NCI-H2171 (cell line): ENCODE data around the gene OR12D1.
"Not testable (repeated sequence)": the region's sequence is repeated elsewhere in the genome, so short reads cannot be mapped to it uniquely, and the experiment has no call there.

ENCODE experiments used
- DNase-seq: peaks from one replicate; lab custom pipeline; 2025; lab: John Stamatoyannopoulos, UW

The OR12D1 gene

DNA sequence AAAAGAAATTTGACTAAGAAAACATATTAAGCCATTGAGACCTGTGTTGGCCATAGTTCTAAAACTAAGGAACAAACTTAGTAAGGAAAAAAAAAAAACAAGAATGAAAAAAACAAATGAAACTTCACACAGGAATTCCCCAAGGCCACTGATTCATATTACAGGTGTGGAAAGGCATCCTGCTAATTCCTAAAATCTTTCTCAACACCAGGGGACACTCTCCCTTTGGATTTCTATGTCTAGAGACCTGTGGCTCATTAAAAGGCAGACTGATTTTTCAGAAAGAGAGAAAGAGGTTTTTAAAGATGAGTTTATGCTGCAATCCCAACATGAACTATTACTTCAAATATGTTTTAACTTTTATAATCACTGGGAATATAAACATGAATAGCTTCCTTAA is at the start of gene OR12D1:
Gene OR12D1 (plus strand): TSS at position 341 of the 400 bp plus-strand sequence.
- no peak for DNase-seq

DNA sequence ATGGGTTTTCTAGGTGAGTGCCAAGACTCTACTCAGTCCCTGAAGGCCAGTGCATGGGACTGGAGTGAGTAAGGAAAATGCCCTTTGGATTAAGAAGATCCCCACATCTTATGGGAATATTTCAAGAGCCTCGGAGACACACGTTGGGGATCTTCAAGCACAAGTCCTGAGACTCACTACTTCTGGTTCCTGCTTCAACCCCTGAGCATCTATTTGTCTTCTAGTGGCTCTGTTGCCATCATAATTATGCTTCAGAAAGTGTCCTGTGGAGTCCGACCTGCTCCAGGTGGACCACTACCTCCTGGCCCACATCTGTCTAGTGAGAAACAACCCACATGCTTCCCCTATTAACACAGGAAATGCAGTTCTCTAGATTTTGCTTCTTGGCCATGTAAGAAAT is 46.0 kb upstream of the OR12D1 start, which contains the start of gene OR5V1:
Gene OR5V1 (minus strand): TSS at position 101 of the 400 bp plus-strand sequence. CDS start 12,670 bp downstream, outside the sequence.
- DNase-seq: no peak

DNA sequence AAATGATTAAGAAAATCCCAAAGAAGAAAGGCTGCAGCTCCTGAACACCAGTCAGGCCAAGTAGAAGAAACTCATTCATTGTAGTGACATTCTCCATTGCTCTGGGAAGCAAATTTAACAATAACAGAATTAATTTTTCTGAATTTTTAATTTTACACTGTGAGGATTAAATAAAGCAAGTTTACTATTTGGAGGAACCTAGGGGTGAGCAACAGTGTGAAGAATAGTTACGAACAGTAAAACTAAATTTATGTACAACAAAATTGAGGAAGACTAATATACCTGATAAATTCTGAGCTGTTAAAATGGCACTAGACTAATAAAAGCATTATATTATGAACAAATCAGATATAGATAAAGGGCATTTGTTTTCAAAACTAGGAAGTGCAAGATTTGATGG is 39.5 kb upstream of the OR12D1 start, which contains the start of gene OR12D3:
Gene OR12D3 (minus strand): TSS at position 101 of the 400 bp plus-strand sequence. CDS start 4 bp downstream, at position 97.
- no peak for DNase-seq

DNA sequence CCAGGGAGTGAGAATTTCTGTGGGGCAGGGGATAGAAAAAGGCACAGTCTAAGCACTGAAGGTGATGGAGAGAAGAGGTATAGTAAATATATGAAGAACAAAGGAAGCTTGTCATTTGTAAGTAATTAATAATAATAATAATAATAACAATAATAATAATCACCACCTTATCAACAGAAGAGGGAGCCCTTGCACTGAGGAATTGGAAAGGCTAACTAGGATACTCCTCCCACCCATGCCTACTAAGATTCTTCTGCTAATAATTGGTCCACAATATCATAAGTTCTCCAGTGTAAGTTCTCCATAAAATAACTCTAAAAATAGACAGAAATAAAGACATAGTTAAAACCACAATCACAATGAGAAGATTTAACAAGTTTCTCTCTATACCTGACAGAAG is 38.7 kb upstream of the OR12D1 start:
- no peak for DNase-seq

DNA sequence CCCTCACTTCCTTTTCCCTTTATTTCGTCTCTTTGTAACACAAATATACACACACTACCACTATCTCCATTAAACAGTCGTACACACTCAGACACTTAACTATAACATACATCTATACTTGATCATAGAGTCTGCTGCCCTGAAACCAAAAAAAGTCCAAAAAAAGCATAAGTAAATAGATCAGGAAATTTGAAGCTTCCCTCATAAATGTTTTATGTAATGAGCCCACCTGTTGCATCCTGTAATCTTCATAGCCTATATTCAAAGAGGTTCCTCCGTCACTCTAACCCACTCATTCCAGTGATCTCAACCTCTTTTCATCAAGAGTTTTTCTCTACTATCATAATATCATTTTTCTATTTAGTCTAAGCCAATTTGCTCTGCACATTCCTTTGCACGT is 26.2 kb upstream of the OR12D1 start:
- DNase-seq: no peak

DNA sequence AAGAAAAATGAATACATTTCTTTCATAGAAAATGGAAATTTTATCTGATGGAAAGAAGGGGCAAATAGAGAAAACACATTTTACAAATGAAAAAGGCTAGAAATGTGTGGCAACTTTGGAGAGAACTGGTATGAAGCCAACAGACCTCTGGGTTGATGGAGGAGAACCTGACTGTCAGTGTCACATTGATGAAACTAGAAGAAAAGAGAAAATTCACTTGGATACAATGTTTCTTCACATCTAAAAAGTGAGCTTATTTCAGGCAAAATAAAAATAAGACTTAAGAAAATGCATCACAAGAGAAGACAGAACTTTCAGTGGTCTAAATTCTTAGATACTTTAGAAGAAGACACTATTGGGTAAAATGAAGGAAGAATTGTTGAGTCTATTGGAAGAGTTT is 19.4 kb upstream of the OR12D1 start, which contains the start of gene OR12D2:
Gene OR12D2 (plus strand): TSS at position 301 of the 400 bp plus-strand sequence. CDS start 1,069 bp downstream, outside the sequence.
- DNase-seq: no peak

DNA sequence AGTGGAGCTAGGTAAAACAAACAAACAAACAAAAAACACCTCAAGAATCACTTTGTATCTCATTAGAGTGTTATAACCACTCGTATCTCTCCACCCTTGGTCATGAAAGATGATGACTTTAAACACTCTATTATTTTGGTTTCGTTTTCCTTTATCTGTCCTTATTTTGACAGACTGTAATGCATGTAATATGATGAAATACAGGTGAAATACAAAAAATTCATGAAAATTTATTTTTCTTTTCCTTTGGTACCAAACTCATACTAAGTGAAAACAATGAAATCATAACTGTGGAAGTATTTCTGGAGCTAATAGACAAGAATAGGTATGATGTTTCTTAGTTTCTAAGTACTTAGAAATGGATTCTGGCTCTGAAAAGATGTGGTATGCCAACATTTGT is 15.2 kb upstream of the OR12D1 start:
- DNase-seq: no peak

DNA sequence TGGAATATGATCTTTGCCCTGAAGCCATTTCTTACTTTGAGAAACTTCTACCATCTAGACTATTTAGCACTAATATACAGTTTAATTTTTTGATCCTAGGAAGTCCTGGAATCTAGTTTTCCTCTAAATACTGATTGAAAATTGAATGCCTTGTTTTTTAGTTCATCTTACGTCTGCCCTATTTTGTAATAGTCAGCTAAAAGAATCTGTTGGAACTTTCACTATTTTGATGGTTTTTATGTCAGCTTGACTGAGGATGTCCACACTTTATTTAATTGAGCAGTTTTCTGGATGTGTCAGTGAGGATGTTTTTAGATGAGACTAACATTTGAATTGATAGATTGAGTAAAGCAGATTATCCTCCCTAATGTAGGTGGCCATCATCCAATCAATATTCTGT is 10.9 kb upstream of the OR12D1 start:
- DNase-seq: no peak

DNA sequence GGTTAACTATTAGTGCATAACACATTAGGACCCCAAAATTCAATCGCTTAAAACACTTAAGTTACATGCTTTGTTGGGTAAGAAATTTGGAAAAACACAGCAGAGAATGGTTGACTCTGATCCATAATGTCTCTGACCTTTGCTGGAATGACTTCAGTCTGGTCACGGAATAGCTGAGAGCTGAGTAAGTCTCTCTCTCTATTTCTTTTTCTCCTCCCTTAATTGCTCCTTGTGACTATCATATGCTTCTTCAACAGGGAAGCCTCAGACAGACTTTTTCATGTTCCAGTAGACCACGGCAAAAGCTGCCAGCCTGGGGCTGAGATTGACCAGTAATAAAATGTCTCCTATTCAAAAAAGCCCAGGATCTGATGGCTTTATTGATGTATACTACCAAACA is 4.8 kb downstream of the OR12D1 start:
- DNase-seq: no peak

DNA sequence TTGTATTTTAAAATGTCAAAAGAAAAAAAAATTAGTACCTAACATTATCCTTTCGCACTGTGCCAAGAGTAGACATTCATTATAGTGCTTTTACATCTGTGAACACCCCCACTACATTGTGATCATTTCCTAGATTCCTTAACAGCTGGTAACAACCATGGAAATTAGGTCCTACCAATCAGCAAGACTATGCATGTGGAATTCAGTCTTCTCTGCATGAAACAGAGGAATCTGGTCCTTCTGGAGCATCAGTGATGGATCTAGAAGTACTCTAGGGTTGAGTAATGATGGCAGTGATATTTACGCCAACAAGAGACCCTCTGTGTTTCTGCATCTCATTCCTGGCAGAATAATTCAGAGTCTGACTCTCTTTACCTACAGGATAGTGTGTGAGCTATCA is 9.4 kb downstream of the OR12D1 start:
- DNase-seq: no peak

DNA sequence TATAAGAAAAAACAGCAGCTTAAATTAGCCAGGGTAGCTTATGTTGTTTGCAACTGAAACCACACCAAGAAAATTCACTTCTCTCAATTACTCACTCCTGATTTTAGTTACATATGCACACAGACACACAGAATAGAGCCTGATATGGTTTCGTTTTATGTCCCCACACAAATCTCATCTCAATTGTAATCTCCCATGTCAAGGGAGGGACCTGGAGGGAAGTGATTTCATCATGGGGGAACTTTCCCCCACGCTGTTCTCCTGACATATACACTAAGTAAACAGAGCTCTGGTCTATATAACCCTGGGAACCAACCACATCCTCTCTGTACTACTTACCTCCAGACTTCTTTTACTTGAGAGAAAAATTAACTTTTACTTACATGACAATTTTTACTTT is 9.8 kb downstream of the OR12D1 start:
- no peak for DNase-seq

DNA sequence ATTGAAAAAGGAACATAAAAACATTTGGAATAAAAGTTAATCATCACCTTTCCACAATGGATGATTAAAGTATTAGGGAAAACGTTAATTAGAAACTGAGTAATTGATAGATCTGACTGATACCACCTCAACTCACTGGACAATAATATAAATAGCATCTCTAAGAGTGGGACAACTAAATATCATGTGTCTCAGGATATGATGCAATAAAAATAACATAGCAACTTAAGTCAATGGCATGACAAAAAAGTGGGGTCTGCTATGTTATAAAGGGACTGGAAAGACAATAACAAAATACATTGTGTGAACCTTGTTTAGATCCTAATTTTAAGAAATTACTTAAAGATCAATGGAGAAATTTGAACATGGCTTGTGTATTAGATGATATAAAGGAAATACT is 10.3 kb downstream of the OR12D1 start:
- no peak for DNase-seq

DNA sequence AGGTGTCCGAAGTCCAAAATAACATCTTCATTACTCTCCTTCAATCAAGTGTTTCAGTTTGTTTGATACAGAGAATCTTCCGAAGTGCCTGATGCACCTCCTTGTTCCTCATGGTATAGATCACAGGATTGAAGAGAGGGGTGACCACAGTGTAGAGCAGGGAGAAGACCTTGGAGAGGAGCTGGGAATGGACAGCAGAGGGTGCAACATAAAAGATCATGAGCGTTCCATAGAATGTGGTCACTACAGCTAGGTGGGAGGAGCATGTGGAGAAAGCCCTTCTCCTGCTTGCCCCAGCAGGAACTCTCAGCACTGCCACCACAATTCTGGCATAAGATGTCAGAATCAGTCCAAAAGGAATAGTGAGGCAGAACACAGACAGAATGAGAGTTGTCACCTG is 11.9 kb downstream of the OR12D1 start:
- DNase-seq: no peak

DNA sequence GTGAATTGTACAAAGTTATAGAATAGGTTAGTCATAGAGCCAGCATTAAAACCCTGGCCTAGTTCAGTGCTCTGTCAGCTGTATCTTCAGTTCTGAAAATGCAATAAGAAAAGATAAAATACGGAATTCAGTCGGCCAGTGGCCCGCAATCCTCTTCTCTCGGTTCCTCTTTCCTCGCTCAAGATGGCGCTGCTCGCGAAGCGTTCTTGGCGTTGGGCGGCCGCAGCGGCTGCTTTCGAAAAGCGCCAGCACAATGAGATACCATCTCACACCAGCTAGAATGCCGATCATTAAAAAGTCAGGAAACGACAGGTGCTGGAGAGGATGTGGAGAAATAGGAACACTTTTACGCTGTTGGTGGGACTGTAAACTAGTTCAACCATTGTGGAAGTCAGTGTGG is 22.0 kb downstream of the OR12D1 start:
- DNase-seq: not testable (repeated sequence)

DNA sequence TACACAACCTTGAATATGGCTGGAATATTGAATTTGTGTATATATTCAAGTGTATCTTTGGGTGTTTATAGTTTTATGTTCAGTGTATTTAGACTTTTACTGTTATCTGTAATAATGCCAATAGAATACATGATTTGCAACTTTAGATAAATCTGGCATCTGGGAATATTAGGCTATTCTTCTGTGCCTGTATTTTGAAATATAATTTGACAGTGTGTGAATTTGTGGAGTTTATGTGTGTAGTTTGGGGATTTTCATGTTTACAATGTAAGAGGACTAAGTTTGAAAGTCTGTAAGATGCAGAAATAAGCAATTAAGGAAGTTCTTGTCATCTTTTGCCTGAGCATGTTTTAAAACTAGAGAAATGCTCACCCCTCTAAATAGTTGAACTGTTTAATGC is 24.3 kb downstream of the OR12D1 start, which contains the start of gene OR10C1:
Gene OR10C1 (plus strand): TSS at position 301 of the 400 bp plus-strand sequence. CDS start 710 bp downstream, outside the sequence.
- DNase-seq: no peak

DNA sequence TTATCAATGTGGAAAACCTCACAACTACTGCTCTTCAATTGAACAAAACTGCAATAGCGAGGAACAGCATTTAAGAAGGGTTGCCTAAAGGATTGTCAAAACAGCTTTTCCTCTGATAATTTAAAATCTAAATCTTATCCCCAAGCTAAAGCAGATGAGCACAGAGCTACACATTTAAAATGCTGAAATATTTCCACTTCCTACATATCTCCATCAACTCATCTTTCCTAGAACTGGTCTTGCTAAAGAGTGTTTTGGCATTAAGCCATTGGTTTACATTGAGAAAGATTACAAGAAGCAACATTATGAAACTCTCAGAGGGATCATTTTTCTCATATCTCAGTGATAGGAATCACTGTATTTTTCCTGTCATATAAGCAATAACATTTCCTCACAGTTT is 28.0 kb downstream of the OR12D1 start:
- DNase-seq: no peak

DNA sequence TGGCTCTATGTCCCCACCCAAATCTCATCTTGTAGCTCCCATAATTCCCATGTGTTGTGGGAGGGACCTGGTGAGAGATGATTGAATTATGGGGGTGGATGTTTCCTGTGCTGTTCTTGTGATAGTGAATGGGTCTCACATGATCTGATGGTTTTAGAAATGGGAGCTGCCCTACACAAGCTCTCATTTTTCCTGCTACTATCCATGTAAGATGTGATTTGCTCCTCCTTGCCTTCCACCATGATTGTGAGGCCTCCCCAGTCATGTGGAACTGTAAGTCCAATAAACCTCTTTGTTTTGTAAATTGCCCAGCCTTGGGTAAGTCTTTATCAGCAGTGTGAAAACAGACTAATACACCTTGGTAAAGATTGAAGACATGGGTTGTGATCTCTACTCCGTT is 29.3 kb downstream of the OR12D1 start:
- DNase-seq: not testable (repeated sequence)

DNA sequence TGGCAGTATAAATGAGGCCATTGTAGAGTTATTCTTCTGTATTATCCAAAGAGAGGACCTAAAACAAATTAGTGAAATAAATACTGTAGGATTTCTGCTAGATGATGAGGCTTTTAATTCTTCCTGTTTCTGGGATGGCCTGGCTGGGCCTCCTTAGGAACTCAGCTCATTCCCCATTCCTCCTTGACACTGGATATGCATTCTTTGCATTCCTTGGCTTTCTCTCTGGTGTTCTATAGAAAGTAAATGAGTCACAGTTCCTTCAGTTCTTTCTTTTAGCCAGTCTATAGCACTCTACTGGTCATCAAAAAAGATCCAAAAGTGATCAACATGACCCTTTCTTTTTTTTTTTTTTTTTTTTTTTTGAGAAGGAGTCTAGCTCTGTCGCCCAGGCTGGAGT is 32.9 kb downstream of the OR12D1 start:
- DNase-seq: no peak

DNA sequence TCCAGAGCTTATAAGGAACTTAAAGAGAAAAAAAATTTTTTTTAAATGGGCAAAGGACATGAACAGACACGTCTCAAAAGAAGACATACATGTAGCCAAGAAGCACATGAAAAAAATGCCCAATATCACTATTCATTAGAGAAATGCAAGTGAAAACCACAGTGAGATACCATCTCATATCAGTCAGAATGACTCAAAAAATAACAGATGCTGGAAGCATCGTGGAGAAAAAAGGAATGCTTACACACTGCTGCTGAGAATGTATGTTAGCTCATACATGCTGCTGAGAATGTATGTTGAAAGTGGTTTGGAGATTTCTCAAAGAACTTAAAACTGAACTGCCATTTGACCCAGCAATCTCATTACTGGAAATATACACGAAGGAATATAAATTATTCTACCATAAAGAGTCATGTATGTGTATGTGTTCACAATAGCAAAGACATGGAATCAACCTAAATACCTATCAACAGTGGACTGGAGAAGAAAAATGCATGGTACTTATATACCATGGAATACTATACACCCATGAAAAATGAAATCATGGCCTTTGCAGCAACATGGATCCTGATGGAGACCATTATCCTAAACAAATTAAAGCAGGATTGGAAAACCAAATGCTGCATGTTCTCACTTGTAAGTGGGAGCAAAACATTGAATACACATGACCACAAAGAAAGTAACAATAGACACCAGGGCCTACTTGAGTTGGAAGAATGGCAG is 36.9 kb downstream of the OR12D1 start:
- no peak for DNase-seq

DNA sequence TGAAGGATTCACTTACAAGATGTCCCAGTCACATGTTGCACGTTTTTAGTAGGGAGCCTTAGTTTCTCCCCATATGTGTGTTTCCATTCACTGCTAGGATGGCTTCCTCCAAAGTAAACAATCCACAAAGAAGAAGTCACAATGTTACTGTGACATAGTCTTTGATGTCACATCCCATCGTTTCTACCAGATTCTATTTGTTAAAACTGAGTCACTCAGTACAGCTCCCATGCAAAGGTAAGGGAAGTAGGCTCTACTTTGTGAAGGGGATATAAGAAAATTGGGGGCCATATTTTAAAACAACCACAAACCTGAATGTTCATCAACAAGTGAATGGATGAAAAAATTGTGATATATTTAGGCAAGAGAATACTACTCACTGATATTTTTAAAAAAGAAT is 42.2 kb downstream of the OR12D1 start, which contains the start of the genes OR11A1 and OR2H1:
Gene OR11A1 (minus strand): TSS at position 101 of the 400 bp plus-strand sequence. CDS start 29,430 bp downstream, outside the sequence.
Gene OR2H1 (plus strand): TSS at position 185 of the 400 bp plus-strand sequence. CDS start 4,615 bp downstream, outside the sequence.
- DNase-seq: no peak

DNA sequence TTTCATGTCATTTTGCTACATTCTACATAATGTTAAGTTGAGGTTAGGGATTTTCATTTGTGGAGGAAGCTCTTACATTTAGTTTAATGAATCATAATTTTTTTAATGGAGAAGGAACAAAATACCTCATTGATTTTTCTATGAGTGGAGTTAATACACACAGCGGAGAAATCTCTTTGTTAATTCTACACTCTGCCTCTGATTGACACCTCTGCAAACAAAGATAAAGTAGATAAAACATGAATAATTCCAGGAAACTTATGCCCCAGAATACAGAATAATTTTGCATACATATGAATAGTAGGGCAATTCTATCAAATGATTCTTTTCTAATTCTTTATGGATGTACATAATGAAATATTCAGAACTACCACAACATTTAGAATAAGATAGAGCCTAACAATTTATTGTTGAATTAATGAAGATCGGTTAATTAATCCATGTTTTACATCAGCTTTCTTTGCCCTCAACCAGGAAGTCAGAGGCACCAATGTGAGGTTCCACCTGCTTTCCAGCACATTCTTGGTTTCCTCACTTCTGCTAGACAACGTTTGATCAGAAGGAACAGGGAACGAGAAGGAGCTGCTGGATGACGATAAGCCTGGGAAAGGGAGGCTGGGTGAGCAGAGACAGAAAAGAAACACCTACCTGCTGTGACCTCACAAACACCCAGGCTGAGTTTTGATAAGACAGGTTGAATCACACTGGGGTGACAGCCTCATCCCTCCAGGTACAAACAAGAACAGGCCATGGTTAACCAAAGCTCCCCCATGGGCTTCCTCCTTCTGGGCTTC is 46.5 kb downstream of the OR12D1 start:
- DNase-seq: no peak

DNA sequence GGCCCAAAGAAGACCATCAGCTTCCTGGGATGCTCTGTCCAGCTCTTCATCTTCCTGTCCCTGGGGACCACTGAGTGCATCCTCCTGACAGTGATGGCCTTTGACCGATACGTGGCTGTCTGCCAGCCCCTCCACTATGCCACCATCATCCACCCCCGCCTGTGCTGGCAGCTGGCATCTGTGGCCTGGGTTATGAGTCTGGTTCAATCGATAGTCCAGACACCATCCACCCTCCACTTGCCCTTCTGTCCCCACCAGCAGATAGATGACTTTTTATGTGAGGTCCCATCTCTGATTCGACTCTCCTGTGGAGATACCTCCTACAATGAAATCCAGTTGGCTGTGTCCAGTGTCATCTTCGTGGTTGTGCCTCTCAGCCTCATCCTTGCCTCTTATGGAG is 47.3 kb downstream of the OR12D1 start:
- DNase-seq: no peak

DNA sequence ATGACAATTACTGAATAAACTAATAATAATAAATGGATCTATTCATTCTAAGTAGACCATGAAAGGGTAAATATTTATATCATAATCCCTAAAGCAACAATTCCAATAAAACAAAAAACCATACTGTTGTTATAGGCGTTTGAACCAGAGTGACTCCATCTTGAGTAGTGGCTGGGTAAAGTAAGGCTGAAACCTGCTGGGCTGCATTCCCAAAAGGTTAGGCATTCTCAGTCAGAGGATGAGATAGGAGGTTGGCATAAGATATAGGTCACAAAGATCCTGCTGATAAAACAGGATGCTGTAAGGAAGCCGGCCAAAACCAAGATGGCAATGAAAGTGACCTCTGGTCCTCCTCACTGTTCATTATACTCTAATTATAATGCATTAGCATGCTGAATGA is 50.6 kb downstream of the OR12D1 start:
- no peak for DNase-seq
